WTC11 (cell line): ENCODE results near the gene C4orf50. TPM values are rescaled to one million over a fixed set of nuclear protein-coding genes. Genes with fewer than 3 reads are reported as not detected.

Source experiments
- ATAC-seq: fragments of 200-7000 bp; cut with Tn5 transposase; 2 replicates; pipeline ENCODE4 v1.10.0; 2021; ENCODE audit warnings: mild to moderate bottlenecking, moderate library complexity
- CTCF ChIA-PET: fragments of 300-600 bp; sonication (Branson Sonifier 250); formaldehyde crosslinking; loops from one replicate; lab custom pipeline; 2021; ENCODE audit warnings: antibody characterized with exemption; lab: Charles Lee
- POLR2A ChIA-PET: fragments of 350-600 bp; sonication (Branson Sonifier 250); formaldehyde crosslinking; loops from one replicate; lab custom pipeline; 2021; ENCODE audit warnings: antibody characterized with exemption; lab: Charles Lee
- DNase-seq: peaks from one replicate; pipeline ENCODE4 v3.0.0; 2021; ENCODE audit warnings: low spot score
- H3K27ac Mint-ChIP-seq: 2 replicates; pipeline ENCODE4 v1.8.0; 2021; ENCODE audit warnings: mixed read lengths
- H3K27me3 Mint-ChIP-seq: 2 replicates; pipeline ENCODE4 v1.8.0; 2021; ENCODE audit warnings: low read depth, mild to moderate bottlenecking, moderate library complexity, mixed read lengths
- H3K36me3 Mint-ChIP-seq: 2 replicates; pipeline ENCODE4 v1.8.0; 2021; ENCODE audit warnings: mixed read lengths
- H3K4me1 Mint-ChIP-seq: 2 replicates; pipeline ENCODE4 v1.8.0; 2022; ENCODE audit warnings: mixed read lengths
- H3K4me3 Mint-ChIP-seq: 2 replicates; pipeline ENCODE4 v1.8.0; 2021; ENCODE audit warnings: mild to moderate bottlenecking, moderate library complexity, mixed read lengths
- H3K9me3 Mint-ChIP-seq: 2 replicates; pipeline ENCODE4 v1.8.0; 2021; ENCODE audit warnings: mixed read lengths
- GTF2I ChIP-seq: fragments of 250-450 bp; sonication (Bioruptor Pico); conservative IDR thresholded peaks from 2 replicates; pipeline ENCODE4 v1.4.0; 2021; ENCODE audit warnings: mild to moderate bottlenecking
- JAZF1 ChIP-seq: fragments of 250-450 bp; sonication (Bioruptor Pico); IDR thresholded peaks from 2 replicates; pipeline ENCODE4 v1.9.0; 2021; ENCODE audit warnings: moderate library complexity, mild to moderate bottlenecking, inconsistent platforms
- KAT7 ChIP-seq: sonication (generic); formaldehyde crosslinking; IDR thresholded peaks from 2 replicates; pipeline ENCODE4 v1.8.1; 2023; ENCODE audit warnings: missing genetic modification reagents, mild to moderate bottlenecking, borderline replicate concordance
- MYBL2 ChIP-seq: sonication (generic); formaldehyde crosslinking; IDR thresholded peaks from 2 replicates; pipeline ENCODE4 v1.8.1; 2023; ENCODE audit warnings: mild to moderate bottlenecking, moderate library complexity, missing genetic modification reagents
- NFE2L1 ChIP-seq: sonication (generic); formaldehyde crosslinking; IDR thresholded peaks from 2 replicates; pipeline ENCODE4 v1.8.1; 2023; ENCODE audit warnings: missing genetic modification reagents
- NR2C2 ChIP-seq: sonication (generic); formaldehyde crosslinking; IDR thresholded peaks from 2 replicates; pipeline ENCODE4 v1.8.0; 2022; ENCODE audit warnings: mild to moderate bottlenecking, missing genetic modification reagents
- SOX15 ChIP-seq: fragments of 250-450 bp; sonication (Bioruptor Pico); IDR thresholded peaks from 2 replicates; pipeline ENCODE4 v1.9.0; 2021; ENCODE audit warnings: mild to moderate bottlenecking
- SP1 ChIP-seq: sonication (generic); formaldehyde crosslinking; conservative IDR thresholded peaks from 2 replicates; pipeline ENCODE4 v1.8.1; 2022; ENCODE audit warnings: missing genetic modification reagents
- ZNF138 ChIP-seq: sonication (generic); formaldehyde crosslinking; conservative IDR thresholded peaks from 2 replicates; pipeline ENCODE4 v1.8.1; 2022; ENCODE audit warnings: mild to moderate bottlenecking, moderate library complexity, missing genetic modification reagents
- total RNA-seq: library from RNA; stranded (reverse); gene quantifications from 3 replicates; pipeline ENCODE4 v1.2.3, GENCODE V29; 2021
- TF ChIP-seq, protein P1 (sequence below): sonication (generic); formaldehyde crosslinking; IDR thresholded peaks from 2 replicates; pipeline ENCODE4 v1.8.1; 2023; ENCODE audit warnings: mild to moderate bottlenecking, moderate library complexity, missing genetic modification reagents
- TF ChIP-seq, protein P2 (sequence below): sonication (generic); formaldehyde crosslinking; IDR thresholded peaks from 2 replicates; pipeline ENCODE4 v1.8.0; 2022; ENCODE audit warnings: mild to moderate bottlenecking, missing genetic modification reagents
- TF ChIP-seq, protein P3 (sequence below): sonication (generic); formaldehyde crosslinking; IDR thresholded peaks from 2 replicates; pipeline ENCODE4 v1.8.1; 2022; ENCODE audit warnings: mild to moderate bottlenecking, moderate library complexity, missing genetic modification reagents
- TF ChIP-seq, protein P4 (sequence below): fragments of 200-600 bp; IDR thresholded peaks from 2 replicates; pipeline ENCODE4 v1.8.0; 2022; ENCODE audit warnings: antibody characterized with exemption
- TF ChIP-seq, protein P5 (sequence below): sonication (generic); formaldehyde crosslinking; IDR thresholded peaks from 2 replicates; pipeline ENCODE4 v1.8.0; 2022; ENCODE audit warnings: mild to moderate bottlenecking, missing genetic modification reagents

The C4orf50 gene
- total RNA-seq, 1 experiment from 2014 or later, result 0.17 TPM

DNA sequence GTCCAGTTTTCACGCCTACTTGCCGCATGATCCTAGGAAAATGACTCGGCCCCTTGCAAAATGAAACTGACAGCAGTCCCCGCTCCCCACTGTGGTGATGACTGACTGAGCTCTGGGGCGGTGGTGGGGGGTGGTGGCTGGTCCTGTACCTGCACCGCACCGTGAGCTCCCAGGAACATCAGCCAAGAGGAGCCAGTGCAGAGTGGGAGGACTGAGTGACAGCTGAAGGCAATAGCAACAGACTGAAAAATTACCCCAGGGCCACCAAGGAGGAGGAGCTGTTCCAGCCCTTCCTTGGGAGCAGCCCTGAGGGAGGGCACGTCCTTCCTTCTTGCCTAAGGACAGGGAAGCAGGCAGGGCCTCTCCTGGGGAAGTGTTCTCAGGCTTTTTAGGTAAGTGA is 2.4 kb upstream of the C4orf50 start:
- H3K4me3 Mint-ChIP-seq, result no peak overlapping the region
- TF ChIP-seq, protein P1, sequence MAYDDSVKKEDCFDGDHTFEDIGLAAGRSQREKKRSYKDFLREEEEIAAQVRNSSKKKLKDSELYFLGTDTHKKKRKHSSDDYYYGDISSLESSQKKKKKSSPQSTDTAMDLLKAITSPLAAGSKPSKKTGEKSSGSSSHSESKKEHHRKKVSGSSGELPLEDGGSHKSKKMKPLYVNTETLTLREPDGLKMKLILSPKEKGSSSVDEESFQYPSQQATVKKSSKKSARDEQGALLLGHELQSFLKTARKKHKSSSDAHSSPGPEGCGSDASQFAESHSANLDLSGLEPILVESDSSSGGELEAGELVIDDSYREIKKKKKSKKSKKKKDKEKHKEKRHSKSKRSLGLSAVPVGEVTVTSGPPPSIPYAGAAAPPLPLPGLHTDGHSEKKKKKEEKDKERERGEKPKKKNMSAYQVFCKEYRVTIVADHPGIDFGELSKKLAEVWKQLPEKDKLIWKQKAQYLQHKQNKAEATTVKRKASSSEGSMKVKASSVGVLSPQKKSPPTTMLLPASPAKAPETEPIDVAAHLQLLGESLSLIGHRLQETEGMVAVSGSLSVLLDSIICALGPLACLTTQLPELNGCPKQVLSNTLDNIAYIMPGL (CRISPR knock-in tag), result no peak
- TF ChIP-seq, protein P2, sequence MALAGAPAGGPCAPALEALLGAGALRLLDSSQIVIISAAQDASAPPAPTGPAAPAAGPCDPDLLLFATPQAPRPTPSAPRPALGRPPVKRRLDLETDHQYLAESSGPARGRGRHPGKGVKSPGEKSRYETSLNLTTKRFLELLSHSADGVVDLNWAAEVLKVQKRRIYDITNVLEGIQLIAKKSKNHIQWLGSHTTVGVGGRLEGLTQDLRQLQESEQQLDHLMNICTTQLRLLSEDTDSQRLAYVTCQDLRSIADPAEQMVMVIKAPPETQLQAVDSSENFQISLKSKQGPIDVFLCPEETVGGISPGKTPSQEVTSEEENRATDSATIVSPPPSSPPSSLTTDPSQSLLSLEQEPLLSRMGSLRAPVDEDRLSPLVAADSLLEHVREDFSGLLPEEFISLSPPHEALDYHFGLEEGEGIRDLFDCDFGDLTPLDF (CRISPR knock-in tag), result no peak
- TF ChIP-seq NR2C2 (CRISPR knock-in tag) (no peak), JAZF1 (no peak), SP1 (CRISPR knock-in tag) (no peak), NFE2L1 (no peak), KAT7 (no peak), SOX15 (CRISPR knock-in tag) (no peak), GTF2I (CRISPR knock-in tag) (no peak), MYBL2 (CRISPR knock-in tag) (no peak)
- TF ChIP-seq, protein P3, sequence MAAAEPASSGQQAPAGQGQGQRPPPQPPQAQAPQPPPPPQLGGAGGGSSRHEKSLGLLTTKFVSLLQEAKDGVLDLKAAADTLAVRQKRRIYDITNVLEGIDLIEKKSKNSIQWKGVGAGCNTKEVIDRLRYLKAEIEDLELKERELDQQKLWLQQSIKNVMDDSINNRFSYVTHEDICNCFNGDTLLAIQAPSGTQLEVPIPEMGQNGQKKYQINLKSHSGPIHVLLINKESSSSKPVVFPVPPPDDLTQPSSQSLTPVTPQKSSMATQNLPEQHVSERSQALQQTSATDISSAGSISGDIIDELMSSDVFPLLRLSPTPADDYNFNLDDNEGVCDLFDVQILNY, result no peak
- TF ChIP-seq, all 79 proteins: peak for 0
- Mint-ChIP-seq H3K36me3 (no peaks in the 10 kb centered on the region), H3K27me3 (no peaks in the 10 kb centered on the region; the same call in 1 of the 2 replicates), H3K4me1 (peaks cover 14% of the 10 kb centered on the region), H3K9me3 (no peaks in the 10 kb centered on the region), H3K27ac (no peak overlapping the region; the same call in 1 of the 2 replicates)
- CTCF ChIA-PET, result interaction anchor here (0.7 to 3.7 kb wide), 18 partner anchors 10 to 447 kb away, joined by 3 to 28 read pairs (median 4); partner anchors contain the start of gene WFS1
- POLR2A ChIA-PET, result no interaction called here
- DNase-seq, result no peak
- ATAC-seq, result no peak

DNA sequence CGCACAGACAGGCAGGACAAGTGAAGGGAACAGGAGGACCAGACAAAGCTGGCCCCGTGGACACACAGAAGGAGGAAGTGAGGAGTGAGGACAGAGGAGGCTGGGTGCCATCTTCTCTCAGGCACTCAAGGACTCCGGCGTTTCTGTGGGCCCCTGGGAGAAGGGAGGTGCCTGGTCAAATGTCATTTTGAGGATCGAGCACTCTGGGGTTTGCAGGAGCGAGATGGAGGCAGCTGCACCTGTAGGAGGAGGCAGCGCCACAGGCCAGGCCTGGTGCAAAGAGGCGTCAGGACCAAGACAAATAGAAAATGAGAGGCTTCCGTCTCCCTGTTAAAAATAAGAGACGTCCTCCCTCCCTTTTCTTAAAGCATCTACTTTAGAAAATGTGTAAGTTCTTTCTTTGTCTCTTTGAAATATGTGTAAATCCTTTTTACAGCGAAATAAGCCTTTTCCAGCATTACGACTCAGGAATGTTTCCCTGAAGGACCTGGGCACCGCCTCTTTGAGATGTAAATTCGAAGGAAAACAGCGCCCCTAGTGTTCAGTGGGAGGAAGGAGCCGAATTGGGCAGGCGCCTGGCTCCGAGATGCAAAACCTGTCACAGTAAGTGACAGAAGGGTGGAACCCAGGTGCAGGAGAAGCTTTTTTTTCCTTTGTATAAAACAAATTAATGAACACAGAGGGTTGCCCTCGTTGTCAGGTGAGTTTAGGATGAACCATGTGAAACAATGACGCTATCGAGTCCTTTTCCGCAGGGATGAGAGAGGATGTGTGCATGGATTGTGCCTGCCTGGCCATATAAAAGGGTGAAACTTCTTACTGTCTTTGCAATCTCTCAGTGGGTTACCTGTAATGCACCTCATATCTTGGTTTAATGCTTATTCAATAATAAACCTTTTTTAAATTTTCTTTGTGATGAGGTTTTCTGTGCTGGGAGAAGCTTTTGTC is 1.4 kb upstream of the C4orf50 start:
- POLR2A ChIA-PET, result no interaction called here
- TF ChIP-seq, protein P4, sequence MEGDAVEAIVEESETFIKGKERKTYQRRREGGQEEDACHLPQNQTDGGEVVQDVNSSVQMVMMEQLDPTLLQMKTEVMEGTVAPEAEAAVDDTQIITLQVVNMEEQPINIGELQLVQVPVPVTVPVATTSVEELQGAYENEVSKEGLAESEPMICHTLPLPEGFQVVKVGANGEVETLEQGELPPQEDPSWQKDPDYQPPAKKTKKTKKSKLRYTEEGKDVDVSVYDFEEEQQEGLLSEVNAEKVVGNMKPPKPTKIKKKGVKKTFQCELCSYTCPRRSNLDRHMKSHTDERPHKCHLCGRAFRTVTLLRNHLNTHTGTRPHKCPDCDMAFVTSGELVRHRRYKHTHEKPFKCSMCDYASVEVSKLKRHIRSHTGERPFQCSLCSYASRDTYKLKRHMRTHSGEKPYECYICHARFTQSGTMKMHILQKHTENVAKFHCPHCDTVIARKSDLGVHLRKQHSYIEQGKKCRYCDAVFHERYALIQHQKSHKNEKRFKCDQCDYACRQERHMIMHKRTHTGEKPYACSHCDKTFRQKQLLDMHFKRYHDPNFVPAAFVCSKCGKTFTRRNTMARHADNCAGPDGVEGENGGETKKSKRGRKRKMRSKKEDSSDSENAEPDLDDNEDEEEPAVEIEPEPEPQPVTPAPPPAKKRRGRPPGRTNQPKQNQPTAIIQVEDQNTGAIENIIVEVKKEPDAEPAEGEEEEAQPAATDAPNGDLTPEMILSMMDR, result peak; percentile 86
- TF ChIP-seq, protein P5, sequence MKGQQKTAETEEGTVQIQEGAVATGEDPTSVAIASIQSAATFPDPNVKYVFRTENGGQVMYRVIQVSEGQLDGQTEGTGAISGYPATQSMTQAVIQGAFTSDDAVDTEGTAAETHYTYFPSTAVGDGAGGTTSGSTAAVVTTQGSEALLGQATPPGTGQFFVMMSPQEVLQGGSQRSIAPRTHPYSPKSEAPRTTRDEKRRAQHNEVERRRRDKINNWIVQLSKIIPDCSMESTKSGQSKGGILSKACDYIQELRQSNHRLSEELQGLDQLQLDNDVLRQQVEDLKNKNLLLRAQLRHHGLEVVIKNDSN, result no peak
- TF ChIP-seq, all 79 proteins: peak for 1
- Mint-ChIP-seq H3K4me1 (peaks cover 14% of the 10 kb centered on the region), H3K4me3 (peak overlapping the region; percentile 1; the same call in 1 of the 2 replicates), H3K27ac (no peak overlapping the region; the same call in 1 of the 2 replicates), H3K36me3 (no peaks in the 10 kb centered on the region), H3K9me3 (no peaks in the 10 kb centered on the region), H3K27me3 (no peaks in the 10 kb centered on the region; the same call in 1 of the 2 replicates)
- peak; percentile 76 for DNase-seq
- CTCF ChIA-PET, result interaction anchor here (0.5 to 3.7 kb wide), 26 partner anchors 9 to 311 kb away, joined by 3 to 28 read pairs (median 3); partner anchors contain the start of gene WFS1
- ATAC-seq, result peak; percentile 85

DNA sequence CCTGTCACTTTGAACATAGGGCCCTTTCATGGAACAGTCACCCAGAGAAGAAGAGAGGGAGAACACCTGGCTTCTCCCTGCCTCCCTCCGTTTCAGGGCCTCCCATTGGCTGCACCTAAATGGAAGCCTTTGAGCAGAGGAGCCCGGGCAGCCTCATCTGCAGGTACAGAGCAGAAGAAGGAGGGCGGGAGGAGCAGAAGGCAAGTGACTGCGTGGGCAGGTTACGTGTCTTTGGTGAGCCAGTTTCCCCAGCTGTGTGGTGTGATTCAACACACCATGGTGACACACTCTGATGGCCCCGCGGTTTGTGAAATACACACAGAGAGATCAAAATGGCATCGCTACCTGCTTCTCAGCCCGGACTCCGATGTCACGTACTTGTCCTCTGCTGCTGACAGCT is 431 bp downstream of the C4orf50 start:
- Mint-ChIP-seq H3K4me3 (no peak overlapping the region), H3K36me3 (no peaks in the 10 kb centered on the region), H3K27me3 (no peaks in the 10 kb centered on the region; the same call in 1 of the 2 replicates), H3K4me1 (peaks cover 14% of the 10 kb centered on the region), H3K27ac (no peak overlapping the region), H3K9me3 (no peaks in the 10 kb centered on the region)
- ATAC-seq (no peak), DNase-seq (no peak)
- ChIA-PET POLR2A (no interaction called here), CTCF (interaction anchor here (3.7 kb wide), 1 partner anchor 19 kb away, joined by 28 read pairs; no protein-coding TSS in a partner anchor)
- TF ChIP-seq ZNF138, result no peak
